Breast epithelium (tissue), 3 donors: ENCODE measurements around the gene ZNF814.

Experiments
- CTCF ChIP-seq, 3 donors: fragments of 450-650 bp; IDR thresholded peaks; one replicate each; pipeline ENCODE4 v1.5.1; 2016 to 2017; ENCODE audit warnings: antibody characterized with exemption in 3 of 3, mild to moderate bottlenecking in 3 of 3, moderate library complexity in 3 of 3
- POLR2A ChIP-seq: fragments of 450-650 bp; IDR thresholded peaks from one replicate; pipeline ENCODE4 v1.6.1; 2016; ENCODE audit warnings: antibody characterized with exemption, mild to moderate bottlenecking, moderate library complexity
- POLR2AphosphoS5 ChIP-seq, 3 donors: sonication (generic); formaldehyde crosslinking; IDR thresholded peaks; one replicate each; pipeline ENCODE4 v1.6.1; 2017; ENCODE audit warnings: antibody characterized with exemption in 3 of 3

GRCh38 chr19:57812226-57812625 is 76.6 kb downstream of the ZNF814 start:
- no peak for TF ChIP-seq CTCF (IDR thresholded peaks at IDR 0.05)
- no peak for TF ChIP-seq POLR2AphosphoS5 (IDR thresholded peaks at IDR 0.05)
- no peak for TF ChIP-seq POLR2A
